ENCODE measurements around the gene LACC1.

Gene LACC1

DNA sequence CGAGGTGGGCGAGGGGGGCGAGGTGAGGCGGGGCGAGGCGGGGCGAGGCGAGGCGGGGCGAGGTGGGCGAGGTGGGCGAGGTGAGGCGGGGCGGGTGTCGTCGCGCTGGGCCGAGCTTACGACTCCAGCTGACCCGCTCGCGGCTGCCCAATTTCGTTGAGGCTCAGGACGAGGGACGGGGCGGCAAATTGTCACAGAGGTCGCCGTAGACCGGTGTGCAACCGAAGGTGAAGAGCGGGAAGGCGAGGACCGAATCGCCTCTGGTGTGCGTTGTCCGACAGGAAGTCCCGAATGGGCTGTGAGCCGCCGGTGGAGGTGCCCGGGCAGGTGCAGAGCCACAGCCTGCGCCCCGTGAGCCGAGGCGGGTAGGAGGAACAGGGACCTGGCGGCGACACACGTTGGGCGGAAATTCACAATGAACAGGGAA lies at the start of gene LACC1:
LACC1 (plus strand) TSS at position 150 of the 427 bp plus-strand sequence. CDS start 1,082 bp downstream, outside the sequence.
- ATAC-seq, result peak; percentile 53 to 62

DNA sequence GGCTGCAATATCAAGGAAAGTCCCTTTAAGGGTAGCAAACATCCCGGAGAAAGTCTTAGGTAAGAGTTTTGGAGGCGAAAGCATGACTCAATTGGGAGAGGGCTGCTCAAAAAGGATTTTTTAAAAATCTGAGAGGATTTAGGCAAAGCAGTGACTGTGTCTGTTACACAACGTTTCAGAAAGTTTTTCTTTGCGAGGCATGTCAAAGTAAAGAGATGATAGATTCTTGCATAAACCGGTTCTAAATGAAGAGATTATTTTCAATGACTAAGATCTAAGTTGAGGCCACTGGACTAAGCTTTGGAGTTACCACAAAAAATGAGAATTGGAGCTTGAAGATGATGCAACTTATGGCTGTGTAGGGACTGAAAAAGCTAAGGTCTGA lies 49.2 kb upstream of the LACC1 start:
- no peak for ATAC-seq

DNA sequence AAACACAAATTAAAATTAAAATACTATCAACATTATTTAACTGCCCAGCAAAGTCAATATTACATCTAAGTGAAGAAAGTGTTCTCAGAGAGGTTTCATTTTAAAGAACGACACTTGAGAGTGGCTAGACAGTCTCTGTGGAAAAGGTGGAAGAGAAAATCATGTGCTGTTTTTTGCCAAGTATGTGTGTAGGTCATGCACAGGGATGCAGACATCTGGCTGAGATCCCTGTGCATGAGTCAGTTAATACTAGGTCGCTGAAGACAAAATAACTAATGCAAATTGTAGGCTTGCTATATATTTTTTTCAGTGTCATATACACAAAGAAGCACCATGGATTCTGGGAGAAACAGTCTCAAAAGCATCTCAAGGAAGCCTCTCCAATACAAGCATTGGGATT lies 48.6 kb upstream of the LACC1 start:
- no peak for ATAC-seq

DNA sequence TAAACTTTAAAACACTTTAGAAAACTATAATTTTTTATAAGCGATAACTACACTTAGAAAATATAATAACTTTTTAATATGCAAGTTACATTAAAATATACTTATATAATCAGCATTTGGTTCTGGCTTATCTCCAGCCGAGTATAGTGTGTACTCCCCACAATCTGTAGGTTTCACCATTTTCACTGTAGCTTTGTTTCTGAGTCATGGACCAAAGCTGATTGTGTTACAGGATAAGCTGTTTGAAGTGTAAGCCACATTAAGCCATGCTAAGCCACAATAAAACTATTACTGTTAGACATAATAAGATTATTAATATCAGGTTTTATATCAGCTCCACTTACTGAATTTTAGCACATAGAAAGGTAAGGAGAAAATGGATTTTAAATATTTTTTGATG lies 44.0 kb upstream of the LACC1 start:
- ATAC-seq, result no peak

DNA sequence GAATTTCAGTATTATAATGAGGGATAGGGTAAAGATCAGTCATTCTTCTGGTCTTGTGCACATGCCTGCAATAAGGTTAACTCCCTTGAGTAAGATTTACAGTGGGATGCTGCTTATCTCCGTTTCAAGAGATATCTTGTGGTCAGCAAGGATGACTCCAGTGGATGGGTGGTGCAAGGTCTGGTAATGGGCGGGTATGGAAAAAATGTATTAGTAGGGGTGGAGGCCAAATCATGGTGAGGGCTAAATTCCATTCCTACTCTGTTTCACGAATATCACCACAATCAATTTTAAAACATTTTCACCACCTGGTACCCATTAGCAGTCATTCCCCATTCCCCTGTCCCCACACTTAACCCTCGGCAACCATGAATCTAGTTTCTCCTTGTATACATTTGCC lies 40.8 kb upstream of the LACC1 start:
- ATAC-seq, result no peak

DNA sequence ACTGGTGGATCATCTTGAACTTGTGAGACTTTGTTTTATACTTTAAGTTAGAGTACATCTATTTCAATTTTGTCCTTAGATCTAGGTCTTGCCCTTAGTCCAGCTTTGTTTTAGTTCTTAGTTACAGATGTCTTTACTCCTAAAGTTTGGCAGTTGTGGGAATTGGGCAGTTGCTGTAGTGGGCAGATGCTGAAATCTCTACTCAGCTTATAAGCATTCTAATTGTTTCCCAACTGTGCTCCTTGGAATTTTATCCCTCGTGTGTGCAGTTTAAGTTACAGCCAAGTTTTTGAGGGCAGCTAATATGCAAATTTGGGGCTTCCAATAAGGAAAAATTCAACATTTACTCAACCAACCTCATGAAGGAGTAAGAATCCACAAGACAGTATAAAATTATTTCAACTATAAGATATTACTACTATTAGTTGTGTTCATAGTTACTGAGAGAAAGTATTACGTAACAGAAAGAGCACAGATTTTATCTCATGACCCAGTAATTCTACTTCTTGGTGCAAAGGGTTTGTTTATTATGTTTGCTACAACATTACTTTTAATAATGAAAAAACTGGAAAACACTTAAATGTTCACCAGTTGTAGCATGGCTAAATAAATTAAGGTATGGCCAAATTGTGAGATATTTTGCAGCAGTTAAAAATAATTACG lies 33.1 kb upstream of the LACC1 start:
- no peak for ATAC-seq

DNA sequence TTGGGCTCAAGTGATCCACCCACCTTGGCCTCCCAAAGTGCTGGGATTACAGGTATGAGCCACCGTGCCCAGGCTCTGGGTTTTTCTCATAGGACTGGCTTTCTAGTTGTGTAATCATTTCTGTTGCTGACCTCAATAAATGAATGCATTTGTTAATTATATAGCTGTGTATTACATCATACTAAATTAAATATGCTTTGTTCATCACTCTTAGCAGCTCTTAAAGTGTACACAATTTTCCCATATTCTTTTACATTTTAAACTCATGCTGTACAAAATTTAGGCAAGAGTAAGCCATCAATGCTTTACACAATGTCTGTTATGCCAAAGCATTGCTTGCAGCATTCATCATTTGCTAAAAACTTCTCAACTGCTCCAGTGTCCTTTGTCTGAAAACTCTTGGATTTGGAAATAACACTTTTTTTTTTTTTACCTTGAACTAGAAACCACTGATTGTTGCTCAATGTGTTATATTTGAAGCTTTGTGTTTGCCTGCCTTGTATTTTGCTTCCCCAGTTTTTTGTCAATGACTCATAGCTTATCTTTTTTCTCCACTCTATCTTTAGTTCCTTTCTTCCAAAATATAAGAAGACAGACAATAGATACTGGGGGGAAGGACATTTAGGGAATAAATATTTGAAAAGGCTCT lies 31.6 kb upstream of the LACC1 start:
- no peak for ATAC-seq

DNA sequence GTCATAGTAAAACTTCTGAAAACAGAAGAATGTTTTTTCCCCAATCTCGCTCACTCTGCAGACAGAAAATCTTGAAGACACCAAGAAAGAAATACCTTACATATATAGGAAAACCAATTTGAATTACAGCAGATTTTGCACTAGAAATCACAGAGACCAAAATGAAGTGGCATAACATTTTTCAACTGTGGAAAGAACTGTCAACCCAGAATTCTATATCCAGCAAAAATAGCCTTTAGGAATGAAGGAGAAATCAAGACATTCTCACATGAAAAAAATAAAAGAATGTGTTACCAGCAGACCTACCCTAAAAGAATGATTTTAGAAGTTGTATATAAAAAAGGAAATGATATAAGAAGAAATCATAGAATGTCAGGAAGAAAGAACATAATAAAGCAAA lies 28.8 kb upstream of the LACC1 start:
- ATAC-seq, result no peak

DNA sequence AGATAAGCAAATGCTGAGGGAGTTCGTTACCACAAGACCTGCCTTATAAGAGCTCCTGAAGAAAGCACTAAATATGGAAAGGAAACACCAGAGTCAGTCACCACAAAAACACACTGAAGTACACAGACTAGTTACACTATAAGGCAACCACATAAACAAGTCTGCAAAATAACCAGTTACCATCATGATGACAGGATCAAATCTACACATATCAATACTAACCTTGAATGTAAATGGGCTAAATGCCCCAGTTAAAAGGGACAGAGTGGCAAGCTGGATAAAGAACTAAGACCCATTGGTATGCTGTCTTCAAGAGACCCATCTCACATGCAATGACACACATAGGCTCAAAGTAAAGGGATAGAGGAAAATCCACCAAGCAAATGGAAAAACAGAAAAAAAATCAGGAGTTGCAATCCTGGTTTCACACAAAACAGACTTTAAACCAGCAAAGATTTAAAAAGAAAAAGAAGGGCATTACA lies 26.7 kb upstream of the LACC1 start:
- ATAC-seq, result no peak

DNA sequence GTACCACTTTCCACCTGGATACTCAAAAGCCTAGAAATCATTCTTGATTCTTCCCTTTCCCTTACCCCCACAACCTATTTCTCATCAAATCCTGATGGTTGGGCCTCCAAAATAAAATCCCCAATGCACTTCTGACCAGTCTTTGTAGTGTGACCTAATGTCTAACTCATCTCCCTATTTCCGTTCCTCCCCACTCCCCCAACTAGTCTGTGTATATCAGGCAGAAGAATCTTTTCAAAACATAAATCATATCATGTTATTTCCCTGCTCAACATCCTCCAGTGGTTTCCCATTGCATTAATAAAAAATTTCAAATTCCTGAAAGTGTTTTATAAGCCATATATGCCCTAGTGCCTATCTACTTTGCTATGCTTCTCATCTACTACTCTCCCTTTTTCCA lies 17.8 kb upstream of the LACC1 start:
- ATAC-seq, result no peak

DNA sequence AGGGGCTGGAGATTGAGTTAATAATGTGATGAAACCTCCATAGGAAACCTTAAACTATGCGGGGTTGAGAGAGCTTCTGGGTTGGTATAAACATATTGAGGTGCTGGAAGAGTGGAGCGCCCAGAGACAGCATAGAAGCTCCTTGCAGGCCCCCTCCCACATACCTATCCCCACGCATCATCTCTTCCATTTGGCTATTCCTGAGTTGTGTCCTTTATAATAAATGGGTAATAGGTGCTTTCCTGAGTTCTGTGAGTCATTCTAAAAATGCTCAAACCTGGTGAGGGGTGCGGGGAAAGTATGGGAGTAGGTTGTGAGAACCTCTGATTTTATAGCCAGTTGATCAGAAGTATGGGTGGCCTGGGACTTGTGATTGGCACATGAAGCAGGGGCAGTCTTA lies 14.8 kb upstream of the LACC1 start:
- ATAC-seq, result no peak

DNA sequence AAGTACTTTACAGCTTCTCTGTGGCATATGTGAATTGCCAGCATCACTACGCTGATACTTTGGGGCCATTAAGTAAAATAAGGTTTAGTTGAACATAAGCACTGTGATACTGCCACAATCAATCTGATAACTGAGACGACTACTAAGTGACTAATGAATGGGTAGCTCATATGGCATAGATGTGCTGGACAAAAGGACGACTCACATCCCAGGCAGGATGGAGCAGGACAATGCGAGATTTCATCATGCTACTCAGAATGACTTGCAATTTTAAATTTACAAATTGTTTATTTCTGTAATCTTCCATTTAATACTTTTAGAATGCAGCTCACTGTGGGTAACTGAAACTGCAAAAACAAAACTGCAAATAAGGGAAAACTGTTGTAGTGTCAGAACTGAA lies 13.8 kb upstream of the LACC1 start:
- no peak for ATAC-seq

DNA sequence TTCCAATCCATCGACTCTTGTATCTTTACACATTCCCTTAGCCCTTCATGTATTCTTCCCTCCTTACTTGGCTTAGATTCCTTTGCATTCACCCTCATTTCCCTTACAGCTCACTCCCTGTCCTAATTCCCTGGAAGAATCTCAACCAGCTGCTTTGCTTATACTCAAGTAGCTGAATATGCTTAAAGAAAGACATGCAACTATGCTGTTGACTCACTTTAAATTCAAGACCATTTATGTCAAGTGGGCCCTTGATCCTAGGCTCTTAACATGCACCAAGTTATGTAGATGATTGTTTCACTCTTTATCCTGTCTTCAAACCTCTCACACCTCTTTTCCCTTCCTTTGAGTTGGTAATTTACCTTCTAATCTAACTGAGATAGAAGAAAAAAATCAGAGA lies 7.5 kb upstream of the LACC1 start:
- ATAC-seq, result no peak

DNA sequence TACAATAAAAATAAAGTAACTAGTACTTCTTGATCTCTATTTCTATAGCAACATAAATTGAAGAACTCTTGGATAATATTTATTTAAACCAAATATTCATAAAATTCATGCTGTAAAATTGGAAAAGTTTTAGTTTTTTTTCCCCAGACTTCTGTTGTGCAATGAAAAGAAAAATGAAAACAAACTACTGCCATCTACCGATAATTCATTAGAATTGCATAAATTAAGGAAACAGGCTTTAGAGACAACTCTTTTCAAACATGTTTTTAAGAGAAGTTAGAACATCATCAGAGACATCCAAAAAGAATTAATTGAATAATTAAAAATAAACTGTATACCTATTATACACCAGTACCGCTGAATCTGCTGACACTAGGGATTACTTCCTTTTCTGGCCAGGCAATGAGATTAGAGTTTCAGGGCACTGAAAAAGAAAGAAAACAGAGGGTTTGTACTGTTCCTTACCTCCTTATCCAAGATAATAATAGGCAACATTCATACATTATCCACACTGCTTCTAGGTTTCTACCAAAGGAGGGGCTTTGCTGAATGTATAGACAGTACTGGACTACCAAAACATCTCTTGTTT lies 5.1 kb upstream of the LACC1 start:
- no peak for ATAC-seq

DNA sequence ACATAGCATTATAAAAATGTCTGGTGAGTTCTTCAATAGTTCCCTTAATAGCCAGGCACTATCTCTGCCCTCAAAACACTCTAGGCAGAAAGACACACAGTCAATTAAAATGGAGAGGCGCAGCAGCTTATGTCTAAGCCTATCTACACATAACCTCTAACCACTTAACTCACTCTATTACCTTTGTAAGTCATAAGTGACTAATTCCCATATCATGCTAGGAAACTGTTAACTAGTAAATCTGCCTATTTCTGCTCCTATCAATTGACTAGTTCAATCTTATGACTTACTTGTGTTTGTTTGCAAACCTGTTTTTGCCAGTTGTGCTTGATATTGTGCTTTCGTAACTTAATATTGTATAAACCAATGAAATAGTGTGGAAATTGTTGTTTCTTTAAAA lies 3.3 kb upstream of the LACC1 start:
- peak in 1 of 2 donors; percentile 18 for ATAC-seq

DNA sequence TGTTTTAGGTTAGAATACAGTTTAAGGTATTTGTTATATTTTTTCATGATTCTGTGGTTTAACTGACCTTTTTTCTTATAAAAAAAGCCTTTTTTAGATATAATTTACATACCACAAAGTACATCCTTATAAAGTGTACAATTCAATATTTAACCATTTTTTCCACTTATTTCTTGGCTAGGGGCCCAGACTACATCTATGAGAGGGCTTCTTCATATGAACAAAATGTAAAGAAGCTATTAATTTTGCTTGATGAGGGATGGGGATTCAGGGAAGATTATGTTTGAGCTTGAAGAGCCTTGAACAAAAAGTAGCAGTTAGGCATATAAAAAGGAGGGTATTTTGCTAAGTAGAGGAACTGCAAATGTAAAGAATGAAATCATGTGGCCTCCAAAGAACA lies 2.4 kb upstream of the LACC1 start:
- no peak for ATAC-seq

DNA sequence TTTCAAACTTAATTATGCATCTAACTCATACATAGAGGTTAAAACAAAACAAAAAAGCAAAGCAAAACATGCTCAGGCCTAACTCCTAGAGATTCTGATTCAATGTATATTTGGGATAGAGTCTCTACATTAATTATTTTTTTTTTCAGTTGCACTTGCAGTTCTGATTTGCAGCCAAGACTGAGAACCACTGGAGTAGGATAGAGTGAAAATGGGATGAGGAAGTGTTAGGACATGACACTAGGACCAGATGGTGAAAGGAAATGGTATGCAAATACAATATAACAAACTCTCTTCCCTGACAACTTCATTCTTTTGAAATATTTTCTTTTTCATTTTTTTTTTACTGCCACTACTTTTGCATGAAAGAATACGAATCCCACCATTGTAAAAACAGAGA lies 1.9 kb upstream of the LACC1 start:
- ATAC-seq, result no peak

DNA sequence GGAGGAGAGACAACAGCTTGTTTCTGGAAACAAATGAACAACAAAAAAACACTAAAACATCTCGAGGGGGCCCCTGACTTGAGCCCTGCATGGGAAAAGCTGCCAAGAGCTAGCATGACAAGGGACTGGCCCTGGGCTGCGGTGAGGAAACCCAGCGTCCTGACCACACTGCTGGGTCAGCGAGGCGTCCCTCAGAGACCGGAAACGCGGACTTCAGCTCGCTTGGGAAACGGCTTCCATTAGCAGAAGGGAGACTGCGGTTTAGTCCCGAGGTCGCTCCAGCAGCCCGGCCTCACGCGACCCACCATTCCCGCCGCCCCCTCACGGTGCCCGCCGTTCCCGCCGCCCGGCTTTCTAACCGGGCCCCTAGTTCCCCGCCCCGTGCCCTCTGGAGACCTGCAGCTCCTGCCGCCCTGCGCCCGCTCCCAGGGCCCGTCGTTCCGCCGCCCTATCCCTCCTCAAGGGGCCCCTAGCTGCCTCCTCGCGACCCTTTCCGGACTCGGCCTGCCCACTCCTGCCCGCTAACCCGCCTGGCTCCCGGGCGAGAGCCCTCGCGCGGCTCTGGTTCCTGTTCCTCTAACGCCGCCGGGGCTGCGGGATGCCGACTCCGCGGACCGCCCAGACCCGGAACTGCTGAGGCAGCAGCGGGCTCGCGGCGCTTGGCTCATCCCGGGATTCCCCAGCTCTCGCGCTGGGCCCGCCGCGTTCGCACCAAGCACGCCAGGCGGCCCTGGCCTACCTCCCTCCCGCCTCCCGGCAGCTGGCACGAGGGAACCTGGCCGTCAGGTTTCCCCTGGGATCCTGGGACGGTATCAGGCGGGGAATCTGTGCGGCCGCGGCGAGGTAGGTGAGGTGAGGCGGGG lies 581 bp upstream of the LACC1 start, which contains the start of gene CCDC122:
CCDC122 (minus strand) TSS at position 849 of the 863 bp plus-strand sequence. CDS start 10,364 bp downstream, outside the sequence.
- ATAC-seq, result peak; percentile 92

DNA sequence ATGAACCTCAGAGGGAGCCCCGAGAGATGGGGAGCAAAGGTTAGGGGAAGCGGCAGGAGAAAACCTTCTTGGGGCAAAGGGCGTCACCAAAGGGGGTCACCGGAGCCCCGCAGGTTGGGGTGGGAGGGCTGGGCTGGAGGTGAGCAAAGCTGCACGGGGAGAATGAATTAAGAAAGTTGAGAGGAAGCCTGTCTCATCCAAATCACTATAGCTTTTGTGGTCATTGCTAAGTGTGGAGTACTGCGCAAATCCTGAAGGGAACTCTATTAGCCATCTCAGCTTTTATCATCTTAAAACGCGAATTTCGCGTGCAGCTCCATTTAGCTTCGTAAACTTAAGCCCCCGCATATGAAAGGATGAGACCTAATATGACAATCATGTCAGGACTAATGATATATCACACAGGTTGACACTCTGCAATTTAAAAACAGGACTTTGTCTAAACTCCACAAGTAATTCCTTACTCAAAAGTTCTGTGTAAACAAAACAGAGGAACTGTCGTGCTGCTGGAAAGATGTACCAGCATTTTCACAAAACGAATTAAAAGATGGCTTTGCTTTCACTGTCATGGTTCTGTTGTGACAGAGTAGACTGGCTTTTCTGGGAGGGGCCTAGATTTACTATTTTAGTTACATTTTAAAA lies 631 bp downstream of the LACC1 start:
- ATAC-seq, result no peak

DNA sequence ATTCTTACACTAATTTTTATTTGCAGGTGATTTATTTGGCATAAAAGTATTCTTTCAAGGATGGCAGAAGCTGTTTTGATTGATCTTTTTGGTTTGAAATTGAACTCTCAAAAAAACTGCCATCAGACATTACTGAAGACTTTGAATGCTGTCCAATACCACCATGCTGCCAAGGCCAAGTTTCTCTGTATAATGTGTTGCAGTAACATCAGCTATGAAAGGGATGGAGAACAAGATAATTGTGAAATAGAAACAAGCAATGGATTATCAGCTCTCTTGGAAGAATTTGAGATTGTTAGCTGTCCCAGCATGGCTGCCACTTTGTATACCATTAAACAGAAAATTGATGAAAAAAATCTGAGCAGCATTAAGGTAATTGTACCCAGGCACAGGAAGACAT lies 1.2 kb downstream of the LACC1 start:
- no peak for ATAC-seq

DNA sequence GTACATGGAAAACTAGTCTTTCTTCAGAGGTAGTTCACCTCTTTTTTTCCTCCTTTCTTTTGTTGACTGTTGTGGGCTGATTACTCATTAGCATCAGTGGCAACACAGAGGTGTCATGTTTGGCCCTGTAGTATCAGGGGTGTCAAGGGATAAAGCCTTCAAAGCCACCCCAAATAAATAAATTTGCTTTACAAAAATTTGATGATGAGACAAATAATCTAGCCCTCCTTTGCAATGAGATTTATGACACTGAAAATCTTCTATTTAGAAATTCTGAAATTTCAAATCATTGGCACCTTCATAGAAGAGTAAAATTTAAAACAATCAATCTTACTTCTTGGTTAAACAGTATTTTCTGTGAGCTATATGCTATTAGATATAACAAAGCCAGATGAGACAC lies 1.9 kb downstream of the LACC1 start:
- no peak for ATAC-seq

DNA sequence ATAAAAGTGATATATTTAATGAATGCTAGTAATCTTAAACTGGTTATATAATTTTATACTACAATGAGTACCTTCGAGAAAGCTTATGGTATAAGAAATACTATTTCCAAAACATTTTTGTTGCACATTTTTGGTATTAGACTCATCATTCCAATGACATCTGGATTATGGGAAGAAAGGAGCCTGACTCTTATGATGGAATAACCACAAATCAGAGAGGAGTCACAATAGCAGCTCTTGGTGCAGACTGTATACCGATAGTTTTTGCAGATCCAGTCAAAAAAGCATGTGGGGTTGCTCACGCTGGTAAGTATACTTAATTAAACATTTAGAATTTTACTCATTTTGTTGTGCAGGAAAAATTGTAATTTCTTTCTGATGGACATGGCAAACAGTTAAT lies 3.9 kb downstream of the LACC1 start:
- ATAC-seq, result no peak

DNA sequence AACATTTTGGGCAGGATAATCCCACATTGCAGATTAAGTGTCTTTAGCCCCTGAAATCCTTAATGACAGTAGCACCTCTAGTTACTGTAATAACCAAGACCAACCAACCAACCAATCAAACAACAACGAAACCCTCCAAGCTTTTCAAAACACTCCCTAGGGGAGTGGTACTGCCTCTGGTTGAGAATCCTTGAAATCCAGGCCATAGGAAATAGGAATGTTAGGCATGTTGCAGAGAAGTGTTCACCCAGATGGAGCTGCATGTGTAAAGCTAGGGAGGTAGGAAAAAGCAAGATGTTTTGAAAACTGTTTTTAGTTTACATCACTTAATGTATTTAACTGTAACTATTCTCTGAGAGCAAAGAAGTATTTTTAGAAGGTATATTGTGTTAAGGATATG lies 4.5 kb downstream of the LACC1 start:
- no peak for ATAC-seq
